Activated CD8-positive, alpha-beta memory T cell treated with anti-CD3 and anti-CD28 coated beads, Interleukin-2, amount 50 U/mL, for 4 hours (primary cell): ENCODE measurements around the gene TP53I3.
A peak's percentile ranks its signal among the peaks of the same experiment; 100 is the strongest.
"Not testable (repeated sequence)": the region's sequence is repeated elsewhere in the genome, so short reads cannot be mapped to it uniquely, and the experiment has no call there.

Experiments used
- DNase-seq: peaks from one replicate; pipeline ENCODE4 v3.0.0-alpha.2; 2020

TP53I3 gene

DNA sequence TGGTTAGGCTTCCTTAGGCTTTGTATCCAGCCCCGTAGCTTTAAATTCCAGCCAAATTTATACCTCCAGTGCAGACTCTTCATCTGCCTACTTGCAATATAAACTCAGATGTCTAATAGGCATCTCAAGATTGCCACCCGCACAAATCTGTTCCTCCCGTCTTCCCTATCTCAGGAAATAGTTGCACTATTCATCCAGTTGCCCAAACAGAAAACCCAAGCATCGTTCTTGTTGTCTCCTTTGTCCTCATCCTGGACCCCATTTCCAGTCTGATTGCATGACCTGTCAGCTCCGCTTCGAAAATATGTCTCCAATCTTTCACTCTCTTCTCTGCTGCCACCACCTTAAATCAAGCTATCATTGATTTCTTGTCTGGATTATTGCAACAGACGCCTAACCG is 32.8 kb downstream of the TP53I3 start:
- DNase-seq = no peak

DNA sequence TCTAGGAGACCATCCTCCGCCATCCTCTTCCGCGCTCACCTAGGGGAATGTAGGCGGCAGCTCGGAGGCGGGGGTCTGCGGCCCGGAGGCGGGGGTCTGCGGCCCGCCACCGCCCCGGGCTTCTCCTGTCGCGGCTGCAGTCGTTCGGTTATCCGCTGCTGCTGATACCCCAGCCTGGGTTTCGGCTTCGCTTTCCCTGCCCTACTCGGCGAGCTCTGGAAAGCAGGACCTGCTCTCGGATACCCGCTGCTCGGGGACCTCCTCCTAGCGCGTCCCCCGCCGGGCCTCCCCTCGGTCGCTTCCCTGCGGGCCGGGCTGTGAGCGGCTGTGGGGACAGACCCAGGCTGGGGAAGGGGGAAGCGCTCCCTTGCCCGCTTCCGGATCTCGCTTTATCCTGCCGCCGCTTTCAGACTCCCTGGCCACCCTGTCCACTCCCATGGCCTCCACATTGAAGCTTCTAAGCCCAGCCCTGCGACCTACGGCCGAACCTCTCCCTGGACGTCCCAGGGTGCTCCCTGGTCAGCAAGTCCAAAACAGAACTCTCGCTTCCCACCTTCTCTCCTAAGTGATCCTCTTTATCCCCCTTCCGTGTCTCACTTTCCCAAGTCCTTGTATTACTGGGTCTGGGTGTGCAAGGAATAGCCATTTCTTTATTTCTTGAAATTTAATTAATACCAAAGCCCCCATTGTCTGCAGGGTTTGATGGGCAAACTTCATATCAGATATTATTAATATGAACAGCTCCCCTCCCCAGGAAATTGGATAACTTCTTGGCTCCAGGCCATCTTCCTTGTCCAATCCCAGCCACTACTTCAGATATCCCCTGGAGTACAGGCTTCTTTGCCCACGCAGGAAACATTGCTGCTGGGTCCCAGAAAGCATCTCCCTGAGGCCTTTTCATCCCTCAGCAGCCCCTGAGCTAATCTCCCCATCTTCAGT is 34.3 kb downstream of the TP53I3 start:
- DNase-seq = peak; percentile 16

DNA sequence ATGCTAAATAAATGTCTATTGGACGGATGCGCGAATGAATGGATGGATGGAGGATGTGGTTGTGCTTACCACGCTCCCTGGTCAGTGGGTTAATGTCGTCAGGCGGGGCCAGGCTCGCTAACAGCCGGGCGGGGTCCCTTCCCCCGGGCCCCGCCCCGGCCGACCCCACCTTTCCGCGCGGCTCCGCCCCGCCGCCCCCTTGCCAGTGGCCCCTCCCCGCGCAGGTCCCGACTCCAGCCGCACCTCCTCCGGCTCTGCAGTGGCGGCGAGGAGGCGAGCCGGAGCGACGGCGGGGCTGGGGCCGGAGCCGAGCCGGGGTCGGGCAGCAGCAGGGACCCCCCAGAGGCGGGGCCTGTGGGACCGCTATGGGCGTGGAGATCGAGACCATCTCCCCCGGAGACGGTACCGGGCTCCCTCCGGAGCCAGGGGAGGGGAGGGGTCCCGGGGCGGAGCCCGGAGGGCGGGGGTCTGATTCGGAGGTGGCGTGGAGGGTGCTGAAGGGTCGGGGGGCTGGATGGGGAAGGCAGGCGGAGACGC is 35.1 kb downstream of the TP53I3 start, which contains the start of gene FKBP1B:
TSS of gene FKBP1B (plus strand) at position 257 of the 537 bp plus-strand sequence. CDS start at position 366, 109 bp downstream.
- peak; percentile 57 for DNase-seq

DNA sequence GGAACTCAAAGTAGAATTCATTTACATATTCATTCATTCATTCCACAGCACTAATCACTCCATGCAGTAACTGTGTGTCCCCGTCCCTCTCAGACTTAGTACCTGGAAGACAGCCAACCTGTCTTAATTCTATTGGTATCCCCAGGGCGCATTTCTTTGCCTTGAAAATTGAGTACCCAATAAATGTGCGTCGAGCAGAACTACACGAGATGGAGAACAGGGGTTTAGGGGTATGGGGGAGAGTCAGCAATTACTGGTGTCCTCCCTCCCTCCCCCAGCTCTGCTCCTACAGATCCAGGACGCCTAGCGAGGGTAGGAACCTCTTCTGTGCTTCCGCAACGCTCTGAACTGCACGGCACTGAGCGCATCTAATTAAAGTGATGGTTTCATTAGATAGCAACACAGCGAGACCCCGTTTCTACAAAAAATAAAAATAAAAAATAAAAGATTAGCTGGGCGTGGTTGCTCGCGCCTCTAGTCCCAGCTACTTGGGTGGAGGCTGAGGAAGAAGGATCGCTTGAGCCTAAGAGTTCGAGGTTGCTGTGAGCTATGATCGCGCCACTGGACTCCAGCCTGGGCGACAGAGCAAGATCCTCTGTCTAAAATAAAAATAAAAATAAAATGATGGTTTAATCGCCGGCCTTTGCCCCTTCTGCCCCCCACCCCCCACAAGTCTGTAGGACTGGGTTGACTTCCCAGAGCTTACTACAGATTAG is 35.7 kb downstream of the TP53I3 start:
- DNase-seq = no peak

DNA sequence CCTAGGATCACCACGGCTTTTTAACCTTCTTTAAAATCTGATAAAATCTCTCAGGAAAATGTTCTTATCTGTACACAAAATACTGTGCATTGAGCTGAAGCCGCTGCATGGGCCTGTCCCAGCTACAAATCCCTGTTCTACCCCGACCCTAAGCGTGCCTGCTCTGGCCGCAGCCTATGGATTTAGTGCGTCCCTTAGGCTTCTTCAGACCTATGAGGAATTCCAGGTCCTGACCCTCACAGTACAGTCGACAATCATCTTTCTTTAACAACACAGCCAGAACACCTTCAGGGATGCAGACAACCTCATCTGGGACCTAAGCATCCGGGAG is 37.0 kb downstream of the TP53I3 start:
- DNase-seq = no peak

DNA sequence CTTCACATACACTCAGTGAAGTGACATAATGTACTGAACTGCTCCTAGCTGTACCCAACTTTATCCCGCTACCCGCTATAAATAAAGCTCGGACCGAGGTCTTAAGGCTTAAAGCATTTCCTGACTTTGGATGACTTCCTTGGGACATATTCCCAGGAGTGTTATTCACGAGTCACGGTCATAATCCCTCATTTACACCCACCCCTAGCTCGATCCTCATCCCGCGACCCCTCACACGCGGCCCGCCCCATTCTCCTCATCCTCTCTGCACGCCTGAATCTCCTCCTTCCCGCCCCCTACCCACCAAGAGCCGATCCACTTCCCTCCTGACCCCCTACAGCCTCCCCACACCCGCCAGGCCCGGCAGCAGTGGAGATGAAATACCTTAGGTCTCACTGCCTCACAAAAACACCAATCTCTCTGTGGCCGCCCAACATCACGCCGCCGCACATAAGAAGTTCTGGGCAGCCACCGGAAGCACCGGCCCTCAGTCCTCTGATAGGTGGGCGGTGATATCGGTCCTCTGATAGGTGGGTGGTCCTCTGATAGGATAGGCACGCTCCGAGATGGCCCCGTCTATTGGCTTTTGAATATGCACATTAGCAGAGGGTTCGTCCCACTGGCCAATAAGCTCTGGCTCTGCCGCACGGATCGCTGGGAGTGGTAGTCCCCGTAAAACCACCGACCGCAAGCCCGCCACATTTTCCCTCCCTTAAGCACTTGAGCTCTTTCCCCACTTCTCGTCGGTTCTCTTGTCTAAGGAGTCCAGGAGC is 37.5 kb downstream of the TP53I3 start, which contains the start of gene WDCP:
TSS of gene WDCP (minus strand) at position 462 of the 773 bp plus-strand sequence. CDS start 7,897 bp downstream, outside the sequence.
- peak; percentile 87 for DNase-seq

DNA sequence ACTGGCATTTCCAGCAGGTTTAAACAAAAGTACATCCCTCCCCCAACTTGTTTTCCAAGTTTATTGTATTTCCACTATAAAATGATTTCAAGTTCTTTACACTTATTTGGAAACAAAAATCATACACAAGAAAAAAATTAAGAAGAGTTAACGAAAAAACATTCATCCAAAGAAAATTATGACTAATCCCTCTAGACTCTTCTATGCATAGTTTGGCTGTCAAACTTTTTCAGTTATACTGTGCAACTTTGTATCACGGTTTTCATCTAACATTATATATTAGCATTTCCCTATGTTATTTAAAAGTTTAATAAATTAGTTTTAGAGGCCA is 38.1 kb downstream of the TP53I3 start:
- DNase-seq = no peak

DNA sequence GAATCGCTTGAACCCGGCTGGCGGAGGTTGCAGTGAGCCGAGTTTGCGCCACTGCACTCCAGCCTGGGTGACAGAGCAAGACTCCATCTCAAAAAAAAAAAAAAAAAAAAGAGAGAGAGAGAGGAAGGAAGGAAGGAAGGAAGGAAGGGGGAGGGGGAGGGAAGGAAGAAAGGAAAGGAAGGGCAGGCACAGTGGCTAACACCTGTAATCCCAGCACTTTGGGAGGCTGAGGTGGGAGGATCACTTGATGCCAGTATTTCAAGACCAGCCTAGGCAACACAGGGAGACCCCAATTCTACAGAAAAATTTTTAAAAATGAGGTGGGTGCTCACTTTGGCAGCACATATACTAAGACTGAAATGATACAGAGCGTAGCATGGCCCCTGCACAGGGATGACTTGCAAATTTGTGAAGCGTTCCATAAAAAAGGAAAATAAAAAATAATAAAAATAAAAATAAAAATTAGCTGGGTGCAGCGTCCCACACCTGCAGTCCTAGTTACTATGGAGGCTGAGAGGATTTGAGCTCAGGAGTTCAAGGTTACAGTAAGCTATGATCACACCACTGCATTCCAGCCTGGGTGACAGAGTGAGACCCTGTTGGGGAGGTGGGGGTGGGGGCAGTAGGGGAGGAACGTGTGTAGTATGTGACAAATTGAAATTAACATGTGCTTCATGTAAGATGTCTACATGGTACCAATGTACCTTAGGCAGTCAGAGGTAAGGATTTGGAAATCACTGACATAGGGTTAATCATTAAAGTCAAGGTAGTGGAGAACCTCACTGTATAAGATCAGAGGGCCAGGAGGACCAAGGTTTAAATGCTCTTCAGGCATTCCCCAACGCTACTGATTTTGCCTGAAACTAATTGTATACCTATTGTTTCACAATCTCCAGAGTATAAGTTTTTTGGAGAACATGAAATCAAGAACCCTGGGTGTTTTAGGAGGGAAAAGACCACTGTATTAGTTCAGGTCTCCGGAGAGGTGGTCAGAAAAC is 38.8 kb downstream of the TP53I3 start:
- no peak for DNase-seq

DNA sequence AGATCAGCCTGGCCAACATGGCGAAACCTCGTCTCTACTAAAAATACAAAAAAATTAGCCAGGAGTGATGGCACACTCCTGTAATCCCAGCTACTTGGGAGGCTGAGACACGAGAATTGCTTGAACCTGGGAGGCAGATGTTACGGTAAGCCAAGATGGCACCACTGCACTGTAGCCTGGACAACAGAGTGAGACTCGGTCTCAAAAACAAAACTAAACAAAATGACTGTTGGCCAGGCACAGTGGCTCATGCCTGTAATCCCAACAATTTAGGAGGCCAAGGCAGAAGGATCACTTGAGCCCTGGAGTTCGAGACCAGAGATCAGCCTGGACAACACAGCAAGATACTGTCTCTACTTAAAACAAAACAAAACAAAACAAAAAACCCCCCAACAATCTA is 41.5 kb downstream of the TP53I3 start:
- not testable (repeated sequence) for DNase-seq

DNA sequence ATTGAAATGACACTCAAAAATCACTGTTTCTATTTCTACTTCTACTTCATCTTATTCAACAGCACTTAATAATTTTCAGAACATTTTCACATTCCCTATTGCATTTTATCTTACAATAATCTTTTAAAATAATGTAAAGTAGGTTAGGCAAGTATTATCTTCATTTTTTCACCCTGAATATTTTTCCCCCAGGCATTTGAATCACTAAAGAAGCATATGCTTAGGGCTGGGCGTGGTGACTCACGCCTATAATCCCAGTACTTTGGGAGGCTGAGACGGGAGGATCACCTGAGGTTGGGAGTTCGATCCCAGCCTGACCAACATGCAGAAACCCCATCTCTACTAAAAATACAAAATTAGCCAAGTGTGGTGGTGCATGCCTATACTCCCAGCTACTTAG is 44.1 kb downstream of the TP53I3 start:
- DNase-seq = no peak

DNA sequence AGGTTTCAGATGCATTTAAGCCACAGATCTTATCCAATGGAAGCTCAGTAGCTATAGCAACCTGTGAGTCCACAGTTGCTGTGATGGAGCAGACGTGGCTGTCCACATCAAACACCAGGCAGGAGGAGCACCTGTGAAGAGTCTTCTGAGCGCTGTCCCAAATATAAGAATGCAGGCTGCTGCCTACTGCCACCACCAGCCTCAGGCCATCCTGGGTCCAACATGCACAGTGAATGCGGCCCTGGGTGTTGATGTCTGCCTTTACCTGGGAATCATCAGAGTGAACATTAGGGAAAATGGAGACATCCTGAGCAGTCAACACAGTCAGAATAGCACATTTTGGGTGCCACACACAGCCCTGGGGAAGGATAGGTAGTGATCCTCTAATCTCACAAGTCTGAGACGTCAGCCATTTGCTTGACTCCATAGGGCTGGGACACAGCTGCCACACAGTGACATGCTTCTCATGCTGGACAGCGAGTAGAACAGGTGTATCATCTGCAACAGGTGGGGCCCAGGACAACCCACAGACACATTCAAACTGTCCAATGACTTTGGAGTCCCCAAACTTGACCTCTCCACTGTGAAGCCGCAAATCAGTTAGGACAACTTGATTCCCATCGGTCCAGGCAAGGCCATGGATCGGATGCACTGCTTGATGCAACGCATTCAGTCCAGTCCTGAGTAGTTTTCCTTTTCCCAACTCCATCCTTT is 45.7 kb downstream of the TP53I3 start:
- DNase-seq = no peak
